Measurements from ENCODE around the gene GSG1L2.

Gene GSG1L2

DNA sequence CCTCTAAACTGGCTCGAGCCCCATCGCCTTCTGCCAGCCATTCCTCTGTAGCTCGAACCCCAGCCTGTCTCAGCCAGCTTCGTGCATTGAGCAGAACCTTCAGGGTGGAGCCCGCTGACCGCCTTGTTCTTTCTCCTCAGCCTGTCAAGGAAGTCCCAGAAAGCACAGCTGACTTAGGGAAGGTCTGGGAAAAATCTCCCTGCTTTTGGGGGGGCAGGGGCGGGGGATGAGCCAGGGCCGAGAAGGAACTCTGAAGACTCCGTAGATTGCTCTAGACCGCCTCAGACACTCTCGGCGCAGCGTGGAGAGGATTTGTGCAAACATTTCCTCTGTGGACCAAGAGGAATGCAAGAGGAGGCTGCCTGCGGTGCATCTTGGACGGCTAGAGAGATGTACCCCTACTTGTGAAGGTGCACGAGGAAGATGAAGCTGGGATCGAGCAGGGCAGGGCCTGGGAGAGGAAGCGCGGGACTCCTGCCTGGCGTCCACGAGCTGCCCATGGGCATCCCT lies 3.8 kb upstream of the GSG1L2 start, which contains the start of gene GLP2R:
GLP2R (plus strand) TSS at position 284 of the 510 bp plus-strand sequence; CDS start at position 424, 140 bp downstream.
- no peak for DNase-seq (ENCODE audit: low read depth in 2 of 2, low spot score in 1 of 2)

DNA sequence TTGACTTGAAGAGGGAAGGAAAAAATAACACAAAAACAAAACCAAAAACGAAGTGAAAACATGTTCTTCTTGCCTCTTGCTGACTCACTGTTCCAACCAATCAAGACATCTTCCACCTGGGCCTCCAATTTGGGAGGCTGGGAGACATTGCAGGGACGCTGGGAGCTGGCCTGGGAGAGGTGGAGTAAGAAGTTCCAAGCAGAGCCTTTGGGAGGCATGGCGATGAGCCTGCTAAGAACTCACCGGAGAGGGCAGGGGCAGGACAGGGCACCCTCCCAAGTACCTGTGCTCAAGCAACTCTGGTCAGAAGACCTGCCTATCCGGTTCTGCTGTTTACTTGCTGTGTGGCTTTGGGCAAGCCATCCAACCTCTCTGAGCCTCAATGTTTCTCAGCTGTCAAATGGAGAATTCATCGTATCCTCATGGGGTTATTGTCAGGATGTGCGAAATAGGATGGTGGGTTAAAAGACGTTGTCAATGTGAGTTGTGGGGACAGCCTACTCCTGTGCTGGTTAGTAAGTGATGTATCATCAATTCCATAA lies 3.0 kb upstream of the GSG1L2 start:
- no peak for DNase-seq (ENCODE audit: low read depth in 2 of 2, low spot score in 1 of 2)

DNA sequence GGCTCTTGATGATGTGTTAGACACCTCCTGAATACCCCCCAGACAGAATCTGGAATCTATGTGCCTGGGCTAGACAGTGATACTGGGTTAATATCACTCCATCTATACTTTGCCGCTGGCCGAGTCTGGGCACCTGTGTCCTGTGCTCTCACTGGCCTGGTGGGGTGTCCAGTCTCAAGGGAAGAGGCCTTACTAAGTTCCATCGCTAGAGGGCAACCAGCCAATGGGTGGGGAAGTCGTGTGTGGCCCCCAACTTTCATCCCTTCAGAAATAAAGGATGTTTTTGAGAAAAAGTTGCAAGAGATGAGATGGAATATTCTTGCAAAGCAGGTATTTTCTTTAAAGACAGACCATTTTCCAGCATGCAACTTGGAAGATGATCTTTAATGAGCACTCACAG lies 2.2 kb upstream of the GSG1L2 start:
- no peak for DNase-seq (ENCODE audit: low read depth in 2 of 2, low spot score in 1 of 2)

DNA sequence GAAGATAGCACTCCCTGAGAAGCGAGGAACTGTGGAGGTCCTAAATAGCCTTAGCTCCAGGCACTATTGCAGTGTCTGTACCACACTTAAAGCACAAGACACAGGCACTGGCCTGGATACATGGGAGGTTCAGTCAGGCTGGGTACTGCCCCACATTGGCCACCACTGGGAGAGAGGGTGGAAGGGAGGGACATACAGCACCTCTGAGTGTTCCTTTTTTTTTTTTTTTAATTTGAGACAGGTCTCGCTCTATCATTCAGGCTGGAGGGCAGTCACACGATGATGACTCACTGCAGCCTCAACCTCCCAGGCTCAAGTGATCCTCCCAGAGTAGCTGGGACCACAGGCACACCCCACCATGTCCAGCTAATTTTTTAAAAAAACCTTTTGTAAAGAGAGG lies 1.4 kb downstream of the GSG1L2 start:
- no peak for DNase-seq (ENCODE audit: low read depth in 2 of 2, low spot score in 1 of 2)

DNA sequence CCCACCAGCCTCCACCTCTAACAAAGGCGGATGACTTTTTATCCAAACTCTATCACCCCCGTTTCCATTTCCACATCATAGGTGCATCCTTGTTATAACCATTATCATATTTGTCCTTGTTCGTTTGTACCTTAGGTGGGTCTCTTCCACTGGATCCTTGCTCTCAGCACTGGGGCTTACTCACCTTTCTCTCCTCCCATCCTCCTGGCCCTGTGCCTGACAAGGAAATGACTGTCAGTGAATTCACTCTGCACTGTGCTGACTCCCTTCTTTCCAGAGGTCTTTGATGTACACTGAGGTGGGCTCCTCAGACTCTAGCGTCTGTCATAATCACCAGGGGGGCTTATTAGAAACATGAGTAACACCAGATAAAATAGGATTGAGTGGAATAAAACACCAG lies 3.1 kb downstream of the GSG1L2 start:
- no peak for DNase-seq (ENCODE audit: low read depth in 2 of 2, low spot score in 1 of 2)

DNA sequence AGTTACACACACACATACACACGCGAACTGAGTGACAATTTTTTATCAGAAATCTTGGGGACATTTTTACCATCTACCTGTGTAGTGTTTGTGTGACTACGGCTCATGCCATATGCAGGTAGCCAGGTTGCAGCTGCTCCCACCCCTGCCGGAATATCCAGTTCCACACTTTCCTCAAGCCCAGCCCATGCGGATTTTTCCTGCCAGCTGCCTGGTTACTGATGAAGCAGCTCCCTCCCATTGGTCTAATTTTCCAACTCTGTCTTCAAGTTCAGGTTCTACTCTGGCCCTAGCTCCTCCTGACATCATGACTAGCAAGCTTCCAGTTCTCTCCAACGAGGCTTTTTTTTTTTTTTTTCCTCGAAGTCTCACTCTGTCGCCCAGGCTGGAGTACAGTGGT lies 4.8 kb downstream of the GSG1L2 start:
- no peak for DNase-seq (ENCODE audit: low read depth in 2 of 2, low spot score in 1 of 2)

DNA sequence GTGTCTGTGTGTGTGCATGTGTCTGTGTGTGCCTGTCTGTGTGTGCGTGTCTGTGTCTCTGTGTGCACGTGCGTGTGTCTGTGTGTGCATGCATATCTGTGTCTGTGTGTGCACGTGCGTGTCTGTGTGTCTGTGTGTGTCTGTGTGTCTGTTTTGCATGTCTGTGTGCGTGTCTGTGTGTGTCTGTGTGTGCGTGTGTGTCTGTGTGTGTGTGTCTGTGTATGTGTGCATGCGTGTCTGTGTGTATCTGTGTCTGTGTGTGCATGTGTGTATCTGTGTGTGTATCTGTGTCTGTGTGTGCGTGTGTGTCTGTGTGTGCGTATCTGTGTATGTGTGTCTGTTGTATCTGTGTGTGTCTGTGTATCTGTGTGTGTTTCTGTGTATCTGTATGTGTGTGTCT lies 5.4 kb downstream of the GSG1L2 start:
- no peak for DNase-seq (ENCODE audit: low read depth in 2 of 2, low spot score in 1 of 2)

DNA sequence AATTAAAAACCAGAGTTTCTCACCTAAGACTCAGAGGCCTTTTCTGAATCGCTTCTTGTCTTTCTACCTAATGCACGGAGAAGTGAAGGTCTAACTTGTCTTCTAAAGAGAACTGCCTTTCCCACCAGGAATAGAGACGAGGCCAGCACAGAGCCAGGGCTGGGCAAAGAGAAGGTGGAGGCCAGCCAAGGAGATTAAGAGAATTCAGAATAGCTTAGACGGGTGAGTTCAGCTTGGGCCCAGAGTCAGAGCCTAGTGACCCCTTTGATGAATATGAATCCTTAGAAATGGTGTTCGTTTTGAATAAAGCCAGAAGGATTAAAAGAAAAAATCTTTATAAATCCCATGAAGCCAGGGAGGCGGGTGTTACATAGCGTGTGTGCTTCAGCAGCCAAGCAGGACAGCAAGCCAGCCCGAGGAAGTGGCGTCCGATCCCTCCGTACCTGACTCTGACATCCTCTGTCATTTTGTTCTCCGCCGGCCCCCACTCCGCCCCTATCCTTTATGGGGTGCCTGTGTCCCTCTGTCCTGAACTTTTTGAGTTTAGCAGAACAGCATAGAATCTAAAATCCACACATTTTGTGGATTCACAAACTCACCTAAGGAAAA lies 7.4 kb downstream of the GSG1L2 start:
- no peak for DNase-seq (ENCODE audit: low read depth in 2 of 2, low spot score in 1 of 2)

DNA sequence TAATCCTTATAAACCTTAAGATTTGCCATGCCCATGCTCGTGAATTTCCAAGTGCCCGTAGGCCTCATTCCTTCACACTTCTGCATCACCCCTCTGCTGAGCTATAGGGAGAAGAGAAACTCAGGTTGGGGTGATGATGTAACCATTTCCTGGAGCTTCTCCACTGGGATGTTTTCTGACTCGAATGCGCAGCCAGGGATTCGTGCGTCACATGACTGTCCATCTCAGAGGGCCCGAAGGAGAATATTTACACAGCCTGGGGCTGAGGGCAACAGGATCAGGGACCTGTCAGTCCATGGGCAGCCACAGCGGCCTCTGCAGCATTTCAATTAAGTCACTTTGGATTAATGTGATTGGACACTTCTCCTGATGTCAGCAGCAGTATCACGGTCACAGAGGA lies 8.7 kb downstream of the GSG1L2 start:
- no peak for DNase-seq (ENCODE audit: low read depth in 2 of 2, low spot score in 1 of 2)

DNA sequence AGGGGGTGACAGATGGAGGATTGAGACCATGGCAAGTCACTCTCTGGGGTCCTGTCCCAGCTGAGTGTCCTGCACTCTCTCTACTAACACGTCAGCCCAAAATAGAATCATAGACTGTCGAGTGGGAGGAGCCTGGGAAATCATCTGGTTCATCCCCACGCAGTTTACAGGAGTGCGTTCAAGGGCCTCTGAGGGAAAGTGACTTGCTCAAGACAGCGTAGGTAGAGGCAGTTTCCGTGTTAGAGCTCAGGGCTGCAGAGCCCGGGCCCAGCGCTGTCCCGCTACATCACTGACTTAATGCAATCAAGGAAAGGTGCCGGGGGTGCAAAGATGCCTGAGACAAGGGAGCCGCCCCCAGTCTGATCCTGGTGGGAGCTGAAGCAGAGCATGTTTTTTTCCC lies 10.3 kb downstream of the GSG1L2 start:
- no peak for DNase-seq (ENCODE audit: low read depth in 2 of 2, low spot score in 1 of 2)

DNA sequence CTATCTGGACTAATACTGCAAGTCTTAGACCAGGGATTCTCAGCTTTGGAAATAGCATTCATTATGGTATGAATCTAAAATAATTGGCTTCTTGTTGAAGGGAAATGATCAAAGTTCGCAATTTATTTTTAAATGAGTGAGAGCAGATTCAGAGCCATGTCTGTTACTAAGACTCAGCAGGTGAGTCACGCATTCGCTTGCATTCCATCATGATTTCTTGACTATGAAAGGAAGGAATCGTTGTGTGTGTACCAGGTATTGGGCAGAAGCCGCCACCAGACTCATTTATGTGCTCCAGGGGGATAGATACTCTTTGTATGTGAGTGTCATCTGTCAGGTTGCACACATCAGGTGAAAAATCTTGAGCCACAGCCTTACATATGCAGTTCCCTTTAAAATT lies 10.8 kb downstream of the GSG1L2 start:
- no peak for DNase-seq (ENCODE audit: low read depth in 2 of 2, low spot score in 1 of 2)

DNA sequence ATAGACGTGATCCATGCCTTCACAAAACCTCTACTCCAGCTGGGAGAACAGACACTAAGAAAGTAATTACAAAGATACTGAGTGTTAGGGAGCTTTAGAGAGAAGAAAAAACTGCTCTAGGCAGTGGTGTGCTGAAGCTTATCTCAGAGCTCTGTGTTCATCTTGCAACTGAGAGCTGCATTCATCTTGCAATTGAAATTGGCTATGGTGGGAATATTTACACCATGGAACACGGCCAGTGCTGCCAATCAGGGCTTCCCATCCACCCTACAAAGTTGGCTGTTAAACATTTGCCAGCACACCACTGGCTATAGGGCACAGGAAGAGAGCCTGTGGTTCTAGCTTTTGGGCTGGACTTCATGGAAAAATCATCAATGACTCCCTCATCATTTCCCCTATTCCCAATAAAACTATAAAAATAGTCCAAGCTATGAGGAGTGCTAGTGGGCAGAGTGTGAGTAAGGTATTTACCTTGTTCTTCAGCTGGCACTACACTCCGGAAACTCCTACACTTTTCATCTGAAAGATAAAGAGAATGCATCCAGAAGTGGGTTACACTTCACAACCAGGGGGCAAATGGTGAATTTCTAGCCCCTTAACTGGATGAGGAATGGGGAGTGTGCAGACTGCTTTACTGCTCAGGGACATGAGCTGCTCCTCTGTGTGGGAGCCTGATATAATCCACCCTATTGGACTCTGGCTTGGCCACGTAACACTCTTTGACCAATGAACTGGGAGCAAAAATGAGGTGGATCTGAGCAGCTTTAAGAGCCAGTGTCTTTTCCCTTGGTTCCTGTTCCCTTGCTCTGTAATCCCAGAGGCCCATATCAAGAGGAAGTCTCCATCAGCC lies 11.6 kb downstream of the GSG1L2 start:
- DNase-seq (ENCODE audit: low read depth in 2 of 2, low spot score in 1 of 2), result no peak

DNA sequence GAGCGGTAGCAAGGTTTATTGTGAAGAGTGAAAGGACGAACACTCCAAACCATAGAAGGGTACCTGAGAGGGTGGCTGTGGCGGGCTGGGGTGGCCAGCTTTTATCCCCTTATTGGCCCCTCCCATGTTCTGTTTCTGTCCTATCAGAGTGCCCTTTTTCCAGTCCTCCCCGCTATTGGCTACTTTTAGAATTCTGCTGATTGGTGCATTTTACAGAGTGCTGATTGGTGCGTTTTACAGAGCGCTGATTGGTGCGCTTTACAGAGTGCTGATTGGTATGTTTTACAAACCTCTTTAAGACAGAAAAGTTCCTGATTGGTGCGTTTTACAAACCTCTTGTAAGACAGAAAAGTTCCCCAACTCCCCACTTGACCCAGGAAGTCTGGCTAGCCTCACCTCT lies 12.5 kb downstream of the GSG1L2 start:
- DNase-seq (ENCODE audit: low read depth in 2 of 2, low spot score in 1 of 2), result no peak

DNA sequence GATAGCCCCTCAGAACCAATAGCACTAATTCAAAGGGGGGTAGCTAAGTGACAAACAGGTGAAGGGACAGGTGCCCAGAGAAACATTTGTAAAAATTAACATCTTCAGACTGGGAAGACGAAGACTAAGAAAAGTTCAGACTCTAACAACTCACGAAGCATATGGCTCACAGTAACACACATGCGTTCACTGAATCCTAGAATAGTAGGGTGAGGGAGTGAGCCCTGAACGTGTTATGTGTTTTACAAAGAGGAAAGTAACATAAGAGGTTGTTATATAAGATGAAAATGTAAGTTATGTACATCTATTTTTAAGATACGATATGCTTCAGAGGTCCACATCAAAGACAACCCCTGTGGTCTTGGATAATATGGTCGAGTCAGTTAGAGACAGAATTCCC lies 15.2 kb downstream of the GSG1L2 start:
- no peak for DNase-seq (ENCODE audit: low read depth in 2 of 2, low spot score in 1 of 2)

DNA sequence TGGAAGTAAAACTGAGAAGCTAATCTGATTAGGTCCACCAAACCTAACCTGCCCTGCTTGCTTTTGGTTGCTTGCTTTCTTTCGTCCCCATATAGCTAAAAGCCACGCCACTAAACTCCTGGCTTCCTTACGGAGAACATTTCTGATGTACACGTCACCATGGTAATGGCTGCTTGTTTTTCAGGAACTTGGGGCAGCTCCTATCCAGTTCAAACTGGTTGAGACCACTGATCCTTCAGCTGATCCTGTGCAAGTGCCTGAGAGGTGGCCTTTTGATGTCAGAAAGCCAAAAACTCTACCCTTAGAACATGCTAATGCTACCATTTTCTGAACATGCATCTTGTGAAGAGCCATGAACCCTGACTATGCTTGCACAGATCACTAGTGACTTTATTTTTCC lies 16.1 kb downstream of the GSG1L2 start:
- no peak for DNase-seq (ENCODE audit: low read depth in 2 of 2, low spot score in 1 of 2)

DNA sequence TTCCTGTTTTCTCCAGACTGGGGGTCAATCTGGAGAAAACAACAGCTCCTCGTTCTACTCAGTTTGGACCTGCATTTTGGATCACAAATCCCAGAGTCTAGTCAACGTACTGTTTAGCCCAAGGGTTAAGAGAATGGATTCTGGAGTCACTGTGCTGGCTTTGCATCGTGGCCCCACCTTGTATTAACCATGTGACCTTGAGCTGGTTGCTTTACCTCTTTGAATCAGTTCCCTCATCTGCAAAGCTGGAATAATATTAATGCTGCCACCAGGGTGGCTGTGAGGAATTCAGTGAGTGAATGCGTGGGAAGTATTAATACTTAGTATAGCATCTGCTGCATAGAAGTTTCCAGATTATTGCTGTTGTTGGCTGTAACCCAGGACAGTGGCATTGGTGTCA lies 19.2 kb downstream of the GSG1L2 start:
- no peak for DNase-seq (ENCODE audit: low read depth in 2 of 2, low spot score in 1 of 2)

DNA sequence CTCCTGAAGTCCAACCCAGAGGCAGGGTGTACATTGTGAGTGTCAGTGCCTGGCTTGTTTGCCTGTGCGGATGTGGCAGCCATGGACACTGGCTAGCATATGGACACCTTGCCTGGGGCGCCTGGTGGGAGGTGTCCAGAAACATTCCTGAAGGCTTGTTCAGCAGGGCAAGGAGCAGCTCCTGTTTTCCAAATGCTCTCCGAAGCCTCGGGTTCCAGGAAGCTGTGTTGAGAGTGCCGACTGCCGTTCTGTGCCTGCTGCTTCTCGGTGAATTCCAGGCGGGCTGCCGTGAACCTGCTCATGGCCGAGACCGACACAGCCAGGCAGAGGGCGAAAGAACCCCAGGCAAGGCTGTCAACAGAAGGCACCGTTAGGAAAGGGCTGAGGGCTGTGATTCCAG lies 19.6 kb downstream of the GSG1L2 start:
- no peak for DNase-seq (ENCODE audit: low read depth in 2 of 2, low spot score in 1 of 2)

DNA sequence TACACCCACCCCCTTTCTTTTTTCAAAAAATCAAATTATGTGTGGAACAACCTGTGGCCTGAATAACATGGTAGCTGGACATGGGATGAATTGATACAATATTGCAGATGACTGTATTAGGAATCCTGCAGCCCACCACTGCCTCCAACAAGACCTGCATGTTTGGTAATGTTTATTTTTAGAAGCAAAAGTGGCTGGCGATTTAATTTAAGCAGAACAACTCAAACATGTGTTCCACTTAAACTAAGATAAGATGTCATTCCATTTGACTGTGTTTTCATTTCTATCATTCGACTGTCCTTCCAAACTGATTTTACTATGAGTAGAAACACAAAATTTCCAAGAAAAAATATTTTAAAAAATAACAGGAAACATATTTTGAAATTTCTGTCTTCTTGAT lies 20.4 kb downstream of the GSG1L2 start:
- DNase-seq (ENCODE audit: low read depth in 2 of 2, low spot score in 1 of 2), result no peak

DNA sequence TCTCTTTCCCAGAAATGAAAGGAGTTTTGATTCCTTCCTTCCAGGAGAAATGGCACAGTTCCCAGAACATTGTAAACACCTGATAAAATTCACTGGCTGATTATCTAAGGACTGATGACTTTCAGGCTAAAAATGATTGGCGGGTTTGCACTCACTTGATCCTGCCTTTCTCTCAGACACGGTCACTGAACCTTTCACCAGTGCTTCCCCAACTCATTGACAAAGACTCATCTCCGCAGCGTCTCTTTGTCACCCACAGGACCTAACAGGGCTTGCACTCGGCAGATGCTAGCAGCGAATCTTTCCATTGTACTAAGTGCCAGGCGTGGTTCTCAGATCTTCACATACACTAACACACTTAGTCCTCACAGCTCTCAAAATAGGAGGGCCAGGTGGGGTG lies 23.2 kb downstream of the GSG1L2 start:
- no peak for DNase-seq (ENCODE audit: low read depth in 2 of 2, low spot score in 1 of 2)

DNA sequence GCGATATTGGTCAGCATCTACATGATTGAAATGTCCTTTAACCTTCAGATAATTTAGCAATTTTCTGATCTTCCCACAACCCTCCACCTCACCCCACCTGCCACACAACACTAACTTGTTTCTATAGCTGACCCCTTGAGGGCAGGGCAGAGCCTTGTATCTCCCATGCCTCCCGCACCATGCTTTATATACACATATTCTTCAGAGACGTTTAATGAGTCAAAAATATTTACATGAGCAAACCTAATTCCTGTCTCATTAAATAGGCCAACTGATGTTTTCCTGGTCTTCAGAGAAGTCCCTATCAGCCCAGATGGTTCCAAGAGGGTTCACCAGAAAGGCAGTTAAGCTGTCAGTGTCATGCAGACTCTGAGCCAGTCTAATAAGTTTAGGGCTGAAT lies 23.9 kb downstream of the GSG1L2 start:
- no peak for DNase-seq (ENCODE audit: low read depth in 2 of 2, low spot score in 1 of 2)

DNA sequence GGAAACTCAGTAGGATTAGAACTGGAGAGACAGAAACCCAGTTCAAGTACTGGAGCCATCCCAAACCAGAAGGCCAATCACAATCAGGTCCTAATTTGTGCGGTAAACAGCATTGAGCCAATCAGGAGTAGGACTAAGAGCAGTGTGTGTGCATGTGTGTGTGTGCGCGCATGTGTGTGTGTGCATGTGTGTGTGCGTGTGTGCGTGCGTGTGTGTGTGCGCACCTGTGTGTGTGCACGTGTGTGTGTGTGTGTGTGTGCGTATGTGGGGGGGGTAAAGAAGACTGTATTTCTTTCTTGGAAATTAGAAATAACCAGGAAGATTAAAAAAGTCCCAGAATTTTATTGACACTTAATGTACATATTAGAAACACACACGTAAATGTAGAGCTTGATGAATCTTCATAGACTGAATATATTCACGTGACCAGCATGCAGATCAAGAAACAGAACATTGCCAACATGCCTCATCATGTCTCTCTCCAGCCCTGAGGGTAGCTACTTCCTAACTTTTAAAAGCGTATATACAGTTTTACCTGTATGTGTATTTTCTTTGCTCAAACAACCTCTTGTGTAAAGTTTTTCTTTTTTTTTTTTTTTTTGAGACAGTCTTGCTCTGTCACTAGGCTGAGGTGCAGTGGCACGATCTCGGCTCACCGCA lies 29.6 kb downstream of the GSG1L2 start:
- no peak for DNase-seq (ENCODE audit: low read depth in 2 of 2, low spot score in 1 of 2)
